HG03060 (cell line): ENCODE measurements around the gene FAM8A1.

Experiments used
- ATAC-seq: cut with Tn5 transposase; IDR thresholded peaks from one replicate; pipeline ENCODE4 v1.9.1; 2021; ENCODE audit warnings: low read depth, moderate number of reproducible peaks; ENCODE audit not compliant: unreplicated experiment

The FAM8A1 gene

DNA sequence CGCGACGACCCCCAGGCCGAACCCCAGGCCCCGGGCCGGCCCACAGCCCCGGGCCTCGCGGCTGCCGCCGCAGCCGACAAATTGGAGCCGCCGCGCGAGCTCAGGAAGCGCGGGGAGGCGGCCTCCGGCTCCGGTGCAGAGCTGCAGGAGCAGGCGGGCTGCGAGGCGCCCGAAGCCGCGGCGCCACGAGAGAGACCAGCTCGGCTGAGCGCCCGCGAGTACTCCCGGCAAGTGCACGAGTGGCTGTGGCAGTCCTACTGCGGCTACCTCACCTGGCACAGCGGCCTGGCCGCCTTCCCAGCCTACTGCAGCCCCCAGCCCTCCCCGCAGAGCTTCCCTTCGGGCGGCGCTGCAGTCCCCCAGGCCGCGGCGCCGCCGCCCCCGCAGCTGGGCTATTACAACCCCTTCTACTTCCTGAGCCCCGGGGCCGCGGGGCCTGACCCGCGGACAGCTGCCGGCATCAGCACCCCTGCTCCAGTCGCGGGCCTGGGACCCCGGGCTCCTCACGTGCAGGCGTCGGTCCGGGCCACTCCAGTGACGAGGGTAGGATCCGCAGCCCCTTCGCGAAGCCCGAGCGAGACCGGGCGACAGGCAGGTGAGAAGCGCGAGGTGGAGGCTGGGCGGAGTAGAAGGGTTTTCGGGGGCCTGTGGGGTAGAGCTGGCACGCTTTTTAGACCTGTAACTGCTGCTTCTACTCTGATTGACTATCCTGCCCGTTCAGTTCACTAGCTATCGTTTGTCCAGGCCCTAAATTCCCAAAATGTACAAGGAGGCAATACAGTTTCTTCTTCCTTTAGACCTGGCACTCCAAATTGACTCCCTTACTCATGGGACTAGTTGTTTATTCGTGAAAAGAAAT, 654 bp downstream of the FAM8A1 start:
- ATAC-seq = peak; percentile 28

DNA sequence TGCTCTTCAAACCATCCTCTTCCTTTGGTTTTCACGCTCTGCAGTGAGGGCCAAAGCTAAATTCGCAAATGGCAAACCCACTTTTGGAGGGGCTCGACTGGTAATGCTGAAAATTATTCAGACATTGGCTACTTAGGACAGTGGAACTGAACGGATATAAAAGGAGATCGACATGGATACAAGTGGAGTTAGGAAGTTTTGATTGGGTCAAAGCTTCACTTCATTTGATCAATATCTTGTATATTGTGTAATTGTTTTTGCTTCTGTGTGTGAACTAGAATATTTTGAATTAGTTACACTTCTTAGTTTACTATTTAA, 1.2 kb downstream of the FAM8A1 start:
- ATAC-seq = no peak

DNA sequence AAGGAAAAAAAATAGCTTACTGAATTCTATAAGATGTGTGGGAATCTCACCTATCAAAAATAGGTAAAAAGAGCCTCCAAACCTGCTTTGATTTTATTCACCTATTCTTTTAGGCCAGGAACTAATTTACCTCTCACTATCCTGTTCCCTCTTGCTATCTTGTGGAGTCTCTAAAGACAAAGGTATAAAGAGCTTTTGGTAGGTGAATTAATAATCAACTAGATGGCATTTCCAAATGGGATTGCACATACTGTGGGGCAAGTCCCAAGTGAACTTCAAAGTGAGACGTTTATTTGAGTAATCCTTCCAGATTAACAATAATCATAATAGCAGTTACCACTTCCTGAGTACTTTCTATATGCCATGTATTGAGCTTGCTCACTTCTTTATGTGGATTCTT, 2.8 kb downstream of the FAM8A1 start:
- ATAC-seq = no peak

DNA sequence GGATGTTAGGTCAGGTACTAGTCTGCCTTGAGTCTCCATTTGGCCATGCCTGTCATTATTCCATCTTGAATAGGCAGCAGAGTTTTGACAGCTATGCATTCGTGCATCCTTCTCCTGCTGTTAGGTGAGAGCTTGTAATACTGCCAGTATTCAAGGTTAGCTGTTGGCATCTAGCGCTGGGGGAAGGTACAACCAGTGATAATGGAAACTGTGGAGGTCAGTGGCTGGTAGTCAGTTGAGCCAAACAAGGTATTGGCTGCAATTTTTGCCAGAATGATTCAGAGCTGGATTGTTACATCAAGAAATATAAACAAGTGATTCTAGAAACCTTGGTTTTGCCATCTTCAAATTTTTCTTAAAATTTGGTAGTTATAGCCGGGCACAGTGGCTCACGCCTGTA, 6.5 kb downstream of the FAM8A1 start:
- no peak for ATAC-seq

DNA sequence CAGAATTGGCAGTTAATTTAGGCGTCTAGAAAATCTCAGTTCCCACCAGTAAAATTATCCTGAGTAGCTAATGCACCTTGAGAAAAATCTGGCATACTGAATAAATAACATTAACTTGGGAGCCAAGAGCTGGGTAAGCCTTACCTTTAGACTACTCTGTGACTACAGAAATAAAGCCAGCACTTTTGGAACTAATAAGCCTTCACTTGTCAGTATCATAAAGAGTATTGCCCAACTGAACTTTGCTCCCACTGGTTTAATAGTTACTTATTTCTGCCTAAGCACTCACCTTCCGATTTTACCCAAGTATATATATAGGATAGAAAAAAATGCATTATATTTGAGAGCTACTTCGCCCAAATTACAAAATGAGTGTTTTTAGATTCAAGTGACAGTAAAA, 10.7 kb downstream of the FAM8A1 start:
- ATAC-seq = no peak

DNA sequence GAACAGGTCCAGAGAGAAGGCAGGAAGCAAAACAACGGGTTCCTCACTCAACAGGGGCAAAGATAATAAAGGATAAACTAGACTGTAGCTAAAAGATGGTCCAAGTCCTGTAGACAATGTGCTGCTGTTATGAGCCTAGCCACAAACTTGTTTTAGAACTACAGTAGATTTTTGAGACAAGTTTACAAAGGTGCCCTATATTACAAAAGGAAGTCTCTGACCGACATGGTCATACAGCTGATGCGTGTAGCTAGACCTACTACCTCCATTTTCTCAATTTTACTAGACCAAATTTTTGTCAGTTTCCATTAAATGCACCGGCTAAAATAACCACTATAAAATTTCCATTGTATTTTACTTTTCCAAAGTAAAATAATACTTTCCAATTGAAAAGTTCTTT, 11.9 kb downstream of the FAM8A1 start:
- ATAC-seq = no peak

DNA sequence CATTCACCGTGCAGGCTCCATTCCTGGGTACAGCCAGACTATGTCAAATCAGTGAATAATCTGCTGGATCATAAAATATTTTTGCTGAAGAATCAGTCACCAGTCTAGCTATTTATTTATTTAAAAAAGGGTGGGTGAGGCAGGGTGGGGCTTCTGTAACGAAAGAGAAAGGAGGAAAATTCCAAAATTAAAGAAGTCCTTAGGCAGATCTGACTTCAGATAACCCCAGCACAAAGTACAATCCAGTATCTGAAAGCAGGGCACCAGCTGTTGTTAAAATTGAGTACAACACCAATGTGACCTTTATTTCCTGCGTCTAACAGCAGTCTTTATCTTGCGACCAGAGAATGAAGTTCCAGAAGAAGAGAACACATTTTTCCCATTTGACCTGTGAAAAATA, 15.7 kb downstream of the FAM8A1 start:
- no peak for ATAC-seq

DNA sequence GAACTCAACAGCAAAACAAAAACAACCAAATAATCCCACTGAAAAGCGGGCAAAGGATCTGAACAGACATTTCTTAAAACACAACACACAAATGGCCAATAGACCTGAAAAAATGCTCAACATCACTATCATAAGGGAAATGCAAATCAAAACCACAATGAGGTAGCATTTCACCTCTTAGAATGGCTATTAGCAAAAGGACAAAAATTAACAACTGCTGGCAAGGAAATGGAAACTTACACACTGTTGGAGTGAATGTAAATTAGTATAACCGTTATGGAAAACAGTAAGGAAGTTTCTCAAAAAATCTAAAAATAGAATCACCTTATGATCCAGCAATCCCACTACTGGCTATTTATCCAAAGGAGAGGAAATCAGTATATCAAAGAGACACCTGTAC, 20.9 kb downstream of the FAM8A1 start:
- peak; percentile 65 for ATAC-seq

DNA sequence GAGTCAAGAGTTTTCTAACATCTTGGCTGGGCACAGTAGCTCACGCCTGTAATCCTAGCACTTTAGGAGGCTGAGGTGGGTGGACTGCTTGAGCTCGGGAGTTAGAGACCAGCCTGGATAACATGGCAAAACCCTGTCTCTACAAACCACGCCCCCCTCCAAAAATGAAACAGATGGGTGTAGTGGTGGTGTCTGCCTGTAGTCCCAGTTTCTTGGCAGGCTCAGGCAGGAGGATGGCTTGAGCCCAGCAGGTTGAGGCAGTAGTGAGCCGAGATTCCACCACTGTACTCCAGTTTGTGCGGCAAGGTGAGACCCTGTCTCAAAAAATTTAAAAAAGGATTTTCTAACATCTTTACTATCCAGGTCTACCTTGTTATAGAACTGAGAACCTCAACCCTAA, 22.0 kb downstream of the FAM8A1 start:
- ATAC-seq = no peak

DNA sequence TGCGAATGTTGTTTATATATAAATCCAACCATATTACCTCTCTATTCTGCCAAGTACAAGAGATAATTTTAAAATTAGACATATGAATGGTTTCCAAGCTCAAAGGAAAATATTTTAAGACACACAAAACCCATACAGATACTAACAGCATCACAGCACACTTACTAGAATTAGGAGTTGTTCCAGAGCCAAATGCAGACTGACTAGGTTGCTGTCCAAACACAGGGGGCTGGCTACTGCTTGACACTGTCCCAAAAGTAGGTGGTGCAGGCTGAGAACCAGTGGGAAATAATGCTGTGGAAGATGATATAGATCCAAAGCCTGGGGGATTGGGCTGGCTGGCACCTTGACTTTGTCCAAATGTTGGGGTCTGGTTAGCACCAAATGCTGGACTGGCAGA, 24.3 kb downstream of the FAM8A1 start:
- ATAC-seq = no peak

DNA sequence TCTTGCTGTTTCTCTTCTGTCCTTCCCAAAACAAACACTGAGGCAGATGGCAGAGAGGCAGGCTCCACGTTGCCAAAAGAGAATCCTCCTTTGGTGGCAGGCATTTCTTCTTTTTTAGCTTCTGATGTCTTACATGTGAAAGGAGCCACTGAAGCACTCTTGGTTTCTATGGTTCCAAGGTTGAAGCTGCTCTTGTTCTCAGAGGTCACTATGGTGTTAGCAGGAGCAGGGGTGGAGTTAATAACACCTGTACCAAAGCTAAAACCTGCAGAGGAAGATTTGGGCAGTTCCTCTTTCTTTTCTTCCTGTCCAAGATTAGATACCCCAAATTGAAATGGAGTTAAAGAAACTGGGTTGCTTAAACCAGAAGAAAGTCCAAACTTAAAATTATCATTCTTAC, 28.8 kb downstream of the FAM8A1 start:
- ATAC-seq = no peak

DNA sequence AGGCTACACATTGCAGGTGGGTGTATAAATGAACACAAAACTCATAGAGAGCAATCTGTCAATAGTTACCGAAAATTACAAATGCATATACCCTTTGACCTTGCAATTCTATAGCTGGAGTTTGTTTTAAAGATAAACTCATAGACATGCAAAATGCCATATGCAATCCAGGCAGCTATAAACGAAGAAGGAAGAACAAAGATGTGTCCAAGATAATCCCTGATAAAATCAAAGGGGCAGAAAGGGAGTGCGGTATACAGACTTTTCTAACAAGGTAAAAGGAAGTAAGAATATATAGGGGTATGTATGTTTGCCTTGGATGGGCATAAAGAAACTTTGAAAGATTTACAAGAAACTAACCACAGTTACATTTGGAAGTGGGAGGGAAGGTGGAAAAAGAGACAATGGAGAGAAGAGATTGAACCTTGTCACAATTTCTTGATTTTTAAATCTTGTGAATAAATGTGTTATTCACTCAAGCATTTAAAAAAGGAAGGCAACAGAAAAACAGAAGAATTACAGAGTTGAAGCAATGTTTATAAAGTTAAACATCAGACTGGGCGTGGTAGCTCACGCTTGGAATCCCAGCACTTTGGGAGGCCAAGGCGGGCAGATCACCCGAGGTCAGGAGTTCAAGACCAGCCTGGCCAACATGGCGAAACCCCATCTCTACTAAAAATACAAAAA, 29.9 kb downstream of the FAM8A1 start:
- ATAC-seq = no peak

DNA sequence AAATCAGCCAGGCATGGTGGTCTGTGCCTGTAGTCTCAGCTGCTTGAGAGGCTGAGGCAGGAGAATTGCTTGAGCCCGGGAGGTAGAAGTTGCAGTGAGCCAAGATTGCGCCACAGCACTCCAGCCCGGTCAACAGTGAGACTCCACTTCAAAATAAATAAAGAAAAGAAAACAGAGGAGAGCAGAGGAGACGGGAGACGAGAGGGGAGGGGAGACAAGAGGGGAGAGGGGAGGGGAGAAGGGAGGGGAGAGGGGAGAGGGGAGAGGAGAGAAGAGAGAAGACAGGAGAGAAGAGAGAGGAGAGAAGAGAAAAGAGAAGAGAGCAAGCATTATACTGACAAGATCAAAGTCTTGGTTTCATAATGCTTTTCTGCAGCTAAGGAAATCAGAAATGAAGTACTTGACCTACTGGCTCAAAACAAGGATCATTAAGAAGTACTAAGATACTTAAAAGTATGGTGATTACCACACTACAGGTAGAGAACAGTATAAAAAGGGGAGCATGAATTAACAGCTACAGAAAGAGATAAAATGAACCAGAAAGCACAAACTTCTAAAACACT, 30.5 kb downstream of the FAM8A1 start:
- ATAC-seq = no peak

DNA sequence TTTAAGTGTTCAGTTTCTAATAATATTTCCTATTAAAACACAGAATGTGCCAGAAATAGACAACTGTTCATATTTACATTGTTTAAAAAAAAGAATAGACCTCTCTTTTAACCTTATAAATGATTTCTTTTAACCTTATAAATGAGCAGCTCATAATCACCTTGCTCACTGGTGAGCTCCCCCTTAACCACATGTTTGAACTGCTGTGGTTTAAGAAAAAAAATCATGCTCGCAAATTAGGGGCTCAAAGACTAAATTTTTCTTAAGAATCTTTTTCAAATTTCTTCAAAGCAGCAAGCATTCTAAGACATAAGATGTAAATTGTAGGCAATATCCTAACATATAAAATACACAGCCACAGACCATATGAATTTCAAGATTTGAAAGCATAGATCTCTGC, 32.8 kb downstream of the FAM8A1 start:
- no peak for ATAC-seq

DNA sequence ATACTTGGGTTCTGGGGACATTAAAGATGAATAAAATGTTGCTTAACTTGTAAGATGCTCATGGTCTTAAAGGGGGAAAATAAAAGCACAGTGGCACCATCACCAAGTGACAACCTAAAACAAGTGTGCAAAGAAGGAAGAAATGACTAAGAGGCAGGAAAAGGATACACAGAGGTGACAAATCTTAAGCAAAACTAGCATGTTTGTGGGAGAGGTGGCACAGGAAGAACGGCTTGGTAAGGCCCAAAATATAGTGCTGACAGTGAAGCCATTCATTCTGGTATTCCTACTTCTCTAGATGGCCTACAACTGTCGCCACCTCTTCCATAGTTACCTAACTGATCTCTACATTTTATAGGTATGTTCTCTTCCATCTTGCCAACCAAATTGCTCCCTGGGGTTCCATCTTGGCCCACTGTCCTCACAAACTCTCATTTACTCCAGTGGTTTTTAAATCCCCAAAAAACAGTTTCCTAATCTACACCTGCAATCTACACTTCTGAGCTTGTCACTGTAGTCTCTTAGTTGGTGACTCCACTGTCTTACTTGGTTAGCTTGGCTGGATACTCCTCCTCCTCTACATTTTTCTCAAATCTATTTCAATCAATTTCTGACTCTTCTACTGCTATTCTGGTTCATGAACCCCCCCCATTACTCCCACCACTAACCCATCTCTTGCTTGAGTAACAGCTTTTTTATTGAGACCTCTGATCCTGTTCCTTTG, 33.5 kb downstream of the FAM8A1 start:
- no peak for ATAC-seq

DNA sequence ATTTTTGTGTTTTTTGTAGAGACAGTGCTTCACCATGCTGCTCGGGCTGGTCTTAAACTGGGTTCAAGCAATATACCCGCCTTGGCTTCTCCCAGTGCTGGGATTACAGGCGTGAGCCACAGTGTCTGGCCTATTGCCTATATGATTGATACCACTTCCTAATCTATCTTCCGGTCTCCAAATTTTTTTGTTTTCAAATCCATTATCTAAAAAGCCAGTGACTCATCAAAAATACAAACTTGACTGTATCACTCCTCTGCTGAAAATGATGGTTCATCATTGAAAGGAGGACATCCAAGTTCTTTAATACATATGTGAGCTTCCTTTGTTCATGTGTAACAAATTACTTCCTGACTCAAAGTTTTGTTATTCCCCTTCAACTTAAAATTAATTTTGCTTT, 35.5 kb downstream of the FAM8A1 start:
- ATAC-seq = no peak

DNA sequence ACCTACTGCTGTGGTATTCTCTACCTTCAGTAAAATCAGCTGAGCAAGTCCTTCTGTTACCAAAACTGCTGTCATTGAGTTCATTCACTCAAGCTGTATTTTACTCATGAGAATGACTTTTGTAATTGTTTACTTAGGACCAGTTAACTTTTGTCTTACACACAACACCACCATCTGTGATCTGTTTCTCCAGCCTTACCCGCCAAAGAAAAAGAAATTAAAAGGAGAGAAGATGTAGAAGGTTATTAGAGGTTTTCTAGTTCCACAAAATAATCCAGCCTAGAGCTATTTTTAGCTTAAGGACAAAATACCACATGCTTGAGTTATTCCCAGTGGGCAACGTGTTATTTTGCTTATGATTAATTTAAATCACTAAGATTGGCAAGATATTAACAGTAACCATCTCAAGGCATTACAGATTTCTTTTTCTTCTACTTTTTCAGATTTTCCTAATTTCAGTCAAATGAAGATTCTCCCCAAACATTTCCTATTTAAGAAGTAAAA, 38.2 kb downstream of the FAM8A1 start:
- no peak for ATAC-seq

DNA sequence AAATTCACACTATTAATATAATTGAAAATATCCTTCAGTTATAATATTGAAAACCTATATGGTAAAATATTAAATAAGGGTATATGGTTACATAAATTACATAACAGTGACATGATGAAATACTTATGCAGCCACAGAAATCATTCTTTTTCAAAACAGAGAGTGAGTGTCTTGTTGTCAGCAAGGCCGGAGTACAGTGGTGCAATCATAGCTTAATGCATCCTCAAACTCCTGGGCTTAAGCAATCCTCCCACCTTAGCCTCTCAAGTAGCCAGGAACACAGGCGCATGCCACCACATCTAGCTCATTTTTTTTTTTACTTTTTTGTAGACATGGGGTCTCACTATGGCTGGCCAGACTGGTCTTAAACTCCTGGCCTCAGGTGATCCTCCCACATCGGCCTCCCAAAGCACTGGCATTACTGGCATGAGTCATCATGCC, 40.4 kb downstream of the FAM8A1 start:
- ATAC-seq = no peak

DNA sequence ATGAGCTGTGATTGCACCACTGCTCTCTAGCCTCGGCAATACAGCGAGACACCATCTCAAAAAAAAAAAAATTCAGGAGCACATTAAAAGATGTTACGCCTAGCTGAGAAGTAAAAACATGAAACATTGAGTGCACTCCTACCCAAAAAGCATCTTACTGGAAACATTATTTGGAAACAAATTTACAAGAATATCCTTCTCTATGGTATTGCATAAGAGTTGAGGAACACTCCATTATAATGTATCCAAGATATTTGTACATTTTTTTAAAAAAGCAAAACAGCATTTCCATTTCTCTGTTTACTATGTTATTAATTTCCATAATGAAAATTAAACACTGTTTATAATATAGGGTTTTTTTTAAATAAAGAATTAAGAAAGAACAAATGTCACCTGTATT, 48.6 kb downstream of the FAM8A1 start:
- no peak for ATAC-seq

DNA sequence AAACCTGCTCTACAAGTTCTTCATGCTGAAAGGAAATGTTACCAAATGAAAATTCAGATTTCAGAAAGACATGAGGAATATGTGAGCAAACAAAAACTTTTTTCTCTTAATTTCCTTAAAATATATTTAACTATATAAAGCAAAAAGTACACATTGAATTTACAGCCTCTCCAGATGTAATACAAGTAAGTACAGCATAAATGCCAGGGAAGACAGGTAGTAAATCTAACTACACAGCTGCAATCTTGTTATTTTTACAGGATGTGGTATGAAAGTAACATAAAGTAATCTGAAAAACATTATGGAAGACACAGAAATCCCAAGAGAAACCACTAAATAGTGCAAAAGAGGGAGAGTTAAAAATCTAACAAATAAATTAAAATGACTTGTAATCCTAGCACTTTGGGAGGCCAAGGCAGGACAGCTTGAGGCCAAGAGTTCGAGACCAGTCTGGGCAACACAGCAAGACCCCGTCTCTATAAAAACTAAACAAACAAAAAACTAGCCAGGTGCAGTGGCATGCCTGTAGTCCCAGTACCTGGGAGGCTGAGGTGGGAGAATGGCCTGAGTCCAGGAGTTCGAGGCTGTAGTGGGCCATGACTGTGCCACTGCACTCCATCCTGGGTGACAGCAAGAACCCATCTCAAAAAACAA, 50.7 kb downstream of the FAM8A1 start:
- ATAC-seq = no peak
